ENCODE data around the gene ZDHHC14. TPM values are rescaled to one million over a fixed set of nuclear protein-coding genes. Genes with fewer than 3 reads are reported as not detected.

ZDHHC14 gene
- total RNA-seq, 1 experiment from 2014 or later, result 1.7 TPM

DNA sequence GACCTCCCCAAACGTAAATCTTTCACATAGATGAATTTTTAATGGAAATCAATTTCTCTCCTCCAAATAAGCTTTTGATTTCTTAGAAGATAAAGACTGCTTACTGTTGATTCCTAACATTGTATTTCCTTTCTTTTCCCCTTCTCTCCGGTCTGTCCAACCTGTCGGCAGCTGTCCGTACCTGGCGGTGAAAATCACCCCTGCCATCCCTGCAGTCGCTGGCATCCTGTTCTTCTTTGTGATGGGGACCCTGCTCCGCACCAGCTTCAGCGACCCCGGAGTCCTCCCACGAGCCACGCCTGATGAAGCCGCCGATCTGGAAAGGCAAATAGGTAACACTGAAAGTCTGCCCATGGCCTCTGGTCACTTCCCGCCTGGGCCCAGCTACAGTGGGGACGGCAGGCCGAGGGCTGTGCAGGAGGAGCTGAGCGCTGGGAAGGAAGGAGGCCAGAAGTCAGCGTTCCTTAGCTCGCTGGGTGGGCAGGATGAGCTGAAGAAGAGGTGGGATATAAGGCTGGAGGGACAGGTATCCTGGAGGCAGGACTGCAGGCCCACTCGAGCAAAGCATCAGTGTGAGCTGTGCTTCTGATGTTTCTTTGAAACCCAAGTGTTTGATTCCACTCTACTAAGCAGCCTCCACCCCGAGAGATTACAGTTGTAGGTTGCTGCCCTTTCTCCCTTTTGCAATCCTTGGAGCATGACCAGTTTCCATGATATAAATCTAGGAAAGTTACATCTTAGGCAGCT is 161.6 kb downstream of the ZDHHC14 start:
- Histone ChIP-seq H2BK20ac (ENCODE audit: low read depth, low read length, poor library complexity, severe bottlenecking) (no peak overlapping the region), H3K18ac (ENCODE audit: insufficient read length, low read depth, low read length) (no peak overlapping the region), H2BK5ac (ENCODE audit: insufficient read length, low read length) (no peak overlapping the region), H3K27me3 (ENCODE audit: insufficient read depth, low read length) (no peaks in the 10 kb centered on the region), H3K27ac (ENCODE audit: insufficient read length, low read depth, low read length) (no peak overlapping the region), H3T11ph (ENCODE audit: low read length) (no peak overlapping the region), H3K23ac (ENCODE audit: insufficient read length, low read depth, low read length) (no peak overlapping the region), H3K56ac (ENCODE audit: insufficient read length, low read depth, low read length) (no peak overlapping the region), H4K8ac (replicated peaks; ENCODE audit: insufficient read length, low read depth, low read length) (no peak overlapping the region), H4K20me1 (ENCODE audit: control insufficient read depth, insufficient read depth, insufficient read length) (no peaks in the 10 kb centered on the region), H2BK15ac (ENCODE audit: low read depth, low read length) (no peak overlapping the region), H2BK12ac (ENCODE audit: insufficient read length, low read depth, low read length) (no peak overlapping the region), H3K79me1 (ENCODE audit: insufficient read depth, low read depth, low read length, poor library complexity, severe bottlenecking) (no peaks in the 10 kb centered on the region), H3K9ac (ENCODE audit: extremely low read depth, insufficient read length, low read length) (no peak overlapping the region), H2BK120ac (ENCODE audit: low read depth, low read length, poor library complexity, severe bottlenecking) (no peak overlapping the region), H3K23me2 (ENCODE audit: insufficient read length, low read depth, low read length, poor library complexity, severe bottlenecking) (no peaks in the 10 kb centered on the region), H3K4me1 (ENCODE audit: insufficient read depth, low read length) (no peaks in the 10 kb centered on the region), H2AFZ (ENCODE audit: low read length) (no peak overlapping the region), H2AK5ac (ENCODE audit: insufficient read length, low read length) (no peak overlapping the region), H3K9me3 (ENCODE audit: control insufficient read depth, low read depth, low read length) (no peaks in the 10 kb centered on the region), H4K5ac (ENCODE audit: insufficient read length, low read depth, low read length) (no peak overlapping the region), H3K14ac (ENCODE audit: insufficient read depth, low read length) (no peak overlapping the region), H3K4ac (ENCODE audit: low read depth, low read length) (no peak overlapping the region), H4K91ac (ENCODE audit: insufficient read length, low read depth, low read length) (no peak overlapping the region), H3K79me2 (ENCODE audit: insufficient read depth, low read length) (no peaks in the 10 kb centered on the region), H3K4me2 (ENCODE audit: insufficient read depth, insufficient read length, low read length) (no peak overlapping the region)
- peak overlapping the region in 1 of 3 experiments; percentile 16; a peak in 2 of 7 replicates for H3K27ac Mint-ChIP-seq
- peaks cover 14 to 19% of the 10 kb centered on the region in 2 experiments for H3K4me1 Mint-ChIP-seq
- peaks cover 7 to 15% (median 9%) of the 10 kb centered on the region in 3 experiments; a peak in 6 of 7 replicates for H3K36me3 Mint-ChIP-seq (ENCODE audit: insufficient read depth in 1 of 3, low read depth in 3 of 3)
- TF ChIP-seq, protein P1, sequence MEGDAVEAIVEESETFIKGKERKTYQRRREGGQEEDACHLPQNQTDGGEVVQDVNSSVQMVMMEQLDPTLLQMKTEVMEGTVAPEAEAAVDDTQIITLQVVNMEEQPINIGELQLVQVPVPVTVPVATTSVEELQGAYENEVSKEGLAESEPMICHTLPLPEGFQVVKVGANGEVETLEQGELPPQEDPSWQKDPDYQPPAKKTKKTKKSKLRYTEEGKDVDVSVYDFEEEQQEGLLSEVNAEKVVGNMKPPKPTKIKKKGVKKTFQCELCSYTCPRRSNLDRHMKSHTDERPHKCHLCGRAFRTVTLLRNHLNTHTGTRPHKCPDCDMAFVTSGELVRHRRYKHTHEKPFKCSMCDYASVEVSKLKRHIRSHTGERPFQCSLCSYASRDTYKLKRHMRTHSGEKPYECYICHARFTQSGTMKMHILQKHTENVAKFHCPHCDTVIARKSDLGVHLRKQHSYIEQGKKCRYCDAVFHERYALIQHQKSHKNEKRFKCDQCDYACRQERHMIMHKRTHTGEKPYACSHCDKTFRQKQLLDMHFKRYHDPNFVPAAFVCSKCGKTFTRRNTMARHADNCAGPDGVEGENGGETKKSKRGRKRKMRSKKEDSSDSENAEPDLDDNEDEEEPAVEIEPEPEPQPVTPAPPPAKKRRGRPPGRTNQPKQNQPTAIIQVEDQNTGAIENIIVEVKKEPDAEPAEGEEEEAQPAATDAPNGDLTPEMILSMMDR (conservative IDR thresholded peaks at IDR 0.05), result no peak
- DNase-seq, result no peak
- H3K9me3 Mint-ChIP-seq, result peaks cover 0 to 6% of the 10 kb centered on the region in 2 experiments; a peak in 3 of 5 replicates
- no CpG with 5 or more reads among the region's 21 CpGs for WGBS (ENCODE audit: extremely low coverage, insufficient read length, low lambda C conversion rate)
- peaks cover 33% of the 10 kb centered on the region for H3K27me3 Mint-ChIP-seq (ENCODE audit: low read depth)
- H3K4me3 Mint-ChIP-seq, result no peak overlapping the region

Data from H9 (cell line).